GOT3 (cell line): Measurements from ENCODE around the gene ZNF516.

ENCODE experiments used
- DNase-seq: peaks from one replicate; lab custom pipeline; 2025; ENCODE audit warnings: mixed read lengths; lab: John Stamatoyannopoulos, UW

The ZNF516 gene

DNA sequence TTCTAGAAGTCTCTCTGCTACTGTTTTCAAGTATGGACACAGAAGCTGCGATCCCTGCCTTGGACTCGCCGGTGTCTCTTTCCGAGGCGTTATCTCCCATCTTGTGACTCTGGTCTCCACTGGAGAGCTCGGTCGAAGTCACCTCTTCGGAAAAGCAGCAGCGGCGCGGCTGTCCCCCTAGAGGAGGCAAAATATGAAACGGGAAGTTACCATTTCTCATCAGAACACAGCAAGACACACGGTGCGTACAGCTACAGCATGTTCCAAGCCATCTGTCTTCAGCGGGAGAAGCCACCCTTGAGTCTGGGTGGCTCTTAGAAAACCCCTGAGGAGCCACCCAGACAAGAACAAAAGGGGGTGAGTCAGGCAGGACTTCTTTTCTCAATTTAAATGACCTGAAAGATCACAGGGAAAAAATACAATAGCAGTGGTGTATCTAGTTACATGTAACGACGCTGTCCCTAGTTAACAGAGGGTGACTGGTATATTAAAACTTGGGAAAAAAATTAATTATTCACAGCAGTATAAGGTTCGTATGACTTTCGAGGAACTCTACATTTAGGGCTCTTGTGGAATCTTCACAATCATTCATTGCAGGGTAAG lies 114.8 kb downstream of the ZNF516 start:
- no peak for DNase-seq

- DNase-seq, result no peak
These were observed 115.6 kb downstream of the ZNF516 start for GRCh38 chr18:76379226-76380126.

DNA sequence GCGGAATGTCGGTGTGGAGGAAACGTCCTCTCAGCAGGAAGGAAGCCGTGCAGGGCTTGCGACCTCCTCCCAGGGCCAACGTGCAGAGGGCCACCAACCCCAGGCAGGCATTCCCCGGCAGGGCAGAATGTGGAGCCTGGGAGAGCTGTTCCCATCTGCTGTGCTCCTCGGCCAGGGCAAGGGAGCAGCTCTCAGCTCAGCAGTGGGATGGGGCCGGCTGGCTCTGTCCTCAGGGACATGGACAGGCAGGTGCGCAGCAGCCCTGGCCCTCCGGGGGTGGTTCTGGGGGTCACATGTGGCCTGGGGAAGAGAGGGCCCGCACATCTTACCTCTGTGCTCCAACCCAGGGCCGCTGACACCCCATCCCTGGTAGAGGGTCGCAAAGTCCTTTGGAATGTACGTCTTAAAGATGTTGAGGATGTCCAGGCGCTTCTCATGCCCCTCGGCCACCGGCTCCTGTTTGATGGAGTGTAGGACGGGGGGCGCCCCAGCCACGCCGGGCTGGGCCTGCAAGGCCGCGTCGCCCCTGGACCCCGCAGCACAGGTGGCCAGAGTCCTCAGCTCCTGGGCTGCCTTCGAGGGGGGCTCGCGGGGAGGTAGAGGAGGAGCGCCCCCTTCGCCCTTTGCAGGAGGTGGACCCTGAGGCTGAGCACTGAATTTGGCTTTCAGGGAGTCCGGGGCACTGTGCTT lies 116.4 kb downstream of the ZNF516 start:
- no peak for DNase-seq

- no peak for DNase-seq
These were observed 117.7 kb downstream of the ZNF516 start for GRCh38 chr18:76377359-76377756.

GRCh38 chr18:76376668-76377358 lies 118.2 kb downstream of the ZNF516 start:
- DNase-seq, result no peak

- DNase-seq, result no peak
These were observed 118.8 kb downstream of the ZNF516 start for GRCh38 chr18:76376225-76376624.

DNA sequence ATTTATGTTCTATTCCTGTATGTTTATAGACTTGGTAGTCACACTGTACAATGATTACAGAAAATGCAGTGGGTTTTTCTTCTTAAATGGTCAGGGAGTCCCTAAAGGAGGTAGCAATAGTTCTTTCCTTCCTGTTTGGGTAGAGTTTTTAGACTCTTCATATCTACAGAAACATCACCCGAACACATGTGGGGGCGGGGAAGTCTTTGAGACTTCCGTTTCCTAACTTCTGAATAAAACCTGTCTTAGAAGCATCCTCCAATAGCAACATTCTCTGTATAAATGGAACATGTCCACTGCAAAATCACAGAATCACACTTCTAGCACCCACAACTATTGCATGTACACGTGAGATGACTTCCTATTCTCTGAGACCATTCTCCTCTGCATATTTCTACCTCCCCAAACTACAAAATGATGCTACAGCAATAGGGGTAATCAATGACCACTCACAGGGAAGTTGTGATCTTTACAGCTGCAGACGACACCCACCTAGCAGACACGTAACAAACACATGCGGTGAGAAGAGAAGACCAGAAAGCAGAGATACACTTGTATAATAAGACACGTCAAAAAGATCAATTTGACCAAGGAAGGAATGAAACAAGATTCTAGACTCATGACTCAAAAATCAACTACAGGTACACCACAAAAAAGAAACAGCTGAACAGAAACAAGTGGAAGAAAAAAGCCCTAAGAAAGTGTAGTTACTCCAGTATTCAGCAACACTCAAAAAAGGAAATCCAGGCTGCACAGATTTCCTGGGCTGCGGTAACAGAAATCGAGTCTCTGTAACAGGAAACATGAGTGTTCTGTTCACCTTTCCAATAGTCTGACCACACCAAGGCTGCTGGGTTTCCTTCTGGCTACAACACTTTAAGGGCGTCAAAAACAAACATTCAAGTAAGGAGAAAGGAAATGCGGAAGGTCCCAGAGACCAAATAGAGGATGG lies 120.4 kb downstream of the ZNF516 start:
- DNase-seq, result no peak

GRCh38 chr18:76373297-76373696 lies 121.7 kb downstream of the ZNF516 start:
- no peak for DNase-seq

- DNase-seq, result no peak
These were observed 123.5 kb downstream of the ZNF516 start for GRCh38 chr18:76371301-76372203.

GRCh38 chr18:76370686-76371085 lies 124.4 kb downstream of the ZNF516 start:
- no peak for DNase-seq

DNA sequence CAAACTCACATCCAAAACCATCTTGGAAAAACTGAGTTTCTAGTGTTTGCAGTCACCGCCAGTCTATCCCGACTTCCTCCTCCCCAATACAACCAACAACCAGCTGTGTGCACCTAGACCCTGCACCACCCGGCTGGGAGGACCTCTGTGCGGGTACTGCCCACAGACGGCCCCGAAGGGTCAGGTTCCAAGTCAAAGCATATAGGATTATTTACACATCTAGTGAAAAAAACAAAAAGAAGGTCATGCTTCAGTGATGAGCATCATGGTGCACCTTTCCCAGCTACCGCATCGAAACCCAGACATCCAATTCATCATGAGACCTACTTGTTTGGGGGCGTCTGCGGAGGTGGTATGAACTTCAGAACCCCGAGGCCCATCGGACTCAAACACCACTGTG lies 124.8 kb downstream of the ZNF516 start:
- DNase-seq, result no peak

DNA sequence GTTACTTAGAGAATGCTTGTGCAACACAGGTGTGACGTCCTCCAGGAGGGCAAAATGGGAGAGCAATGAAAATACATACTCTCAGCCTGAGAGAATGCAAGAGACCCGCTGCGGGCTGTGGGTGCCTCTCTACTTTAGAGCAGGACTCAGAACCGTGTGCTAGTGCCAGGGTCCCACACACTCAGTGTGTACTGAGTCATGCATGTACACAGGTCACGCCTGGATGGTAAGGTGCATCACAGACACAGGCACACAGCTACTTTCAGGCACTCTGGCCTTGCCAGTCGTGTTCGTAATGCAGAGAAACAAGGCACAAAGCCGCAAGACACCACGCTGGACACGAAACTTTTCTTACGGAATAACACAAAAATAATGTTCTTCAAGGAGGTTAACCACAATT lies 125.3 kb downstream of the ZNF516 start:
- no peak for DNase-seq

DNA sequence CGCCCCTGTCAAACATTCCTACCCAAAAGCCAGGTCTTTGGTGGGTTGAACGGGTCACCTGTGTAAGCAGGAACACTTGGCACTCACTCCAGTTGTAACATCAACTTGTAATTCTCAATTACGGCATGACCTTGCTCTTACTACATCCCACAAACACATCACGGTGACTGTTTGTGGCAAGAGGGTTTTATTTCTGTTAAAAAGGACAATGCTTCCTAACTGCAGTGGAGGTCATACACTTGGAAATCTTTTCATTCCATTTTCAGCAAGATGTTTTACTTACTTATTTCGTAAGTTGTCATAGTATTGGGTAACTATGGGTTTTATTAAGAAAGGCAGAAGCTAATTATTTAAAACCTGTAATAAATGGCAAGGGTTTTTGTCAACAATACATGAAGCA lies 126.1 kb downstream of the ZNF516 start:
- no peak for DNase-seq

- DNase-seq, result no peak
These were observed 126.8 kb downstream of the ZNF516 start for GRCh38 chr18:76368271-76368670.

DNA sequence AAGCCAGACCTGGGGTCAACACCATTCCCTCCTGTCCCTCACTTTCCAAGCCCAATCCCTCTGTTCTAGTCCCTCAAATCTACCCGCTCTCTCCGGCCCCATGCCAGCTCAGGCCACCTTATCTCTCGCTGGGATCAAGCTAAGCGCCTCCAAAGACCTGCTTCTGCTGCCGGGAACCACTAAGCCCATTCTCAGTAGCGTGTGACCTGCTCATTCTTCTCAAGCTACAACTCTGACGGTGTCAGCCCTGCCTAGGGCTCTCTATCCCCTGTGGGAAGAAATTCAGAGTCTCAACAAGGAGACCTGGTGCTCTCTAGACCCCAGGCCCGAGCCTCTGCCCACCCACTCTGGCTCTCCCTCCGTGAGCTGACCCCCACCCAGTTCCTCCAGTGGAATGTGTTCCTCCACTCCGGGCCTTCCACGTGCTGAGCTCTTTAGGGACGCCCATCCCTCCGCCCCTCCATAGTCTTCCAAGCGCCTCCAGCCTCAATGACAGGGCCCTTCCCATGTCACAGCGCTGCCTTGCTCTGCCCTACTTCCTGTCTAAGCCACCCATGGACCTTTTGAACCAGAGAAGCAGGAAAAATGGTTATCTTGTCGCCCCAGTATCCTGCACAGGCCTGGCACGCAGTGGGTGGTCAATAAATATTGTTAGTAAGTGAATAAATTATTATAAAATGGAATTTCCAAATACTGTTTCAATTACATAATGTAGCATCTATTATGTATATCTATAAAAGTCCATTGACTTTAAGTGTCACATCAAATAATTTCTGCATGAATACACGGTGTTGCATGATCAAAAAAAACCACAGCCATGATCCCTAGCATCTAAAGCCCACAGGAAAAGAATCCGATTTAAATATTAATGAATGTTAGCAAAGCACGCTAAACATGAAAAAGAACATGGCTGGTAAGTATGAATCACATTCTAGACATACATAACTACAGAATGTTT lies 127.6 kb downstream of the ZNF516 start:
- no peak for DNase-seq

GRCh38 chr18:76365561-76365960 lies 129.5 kb downstream of the ZNF516 start:
- DNase-seq, result no peak

GRCh38 chr18:76364282-76365259 lies 130.5 kb downstream of the ZNF516 start:
- no peak for DNase-seq
